GM13977 (cell line): ENCODE measurements around the gene CACNA1C.

Experiments used
- DNase-seq: peaks from one replicate; pipeline ENCODE4 v3.0.0; 2012; ENCODE audit warnings: low spot score
- CTCF ChIP-seq: IDR thresholded peaks from 2 replicates; pipeline ENCODE4 v1.5.1; 2012; ENCODE audit warnings: mild to moderate bottlenecking, control low read depth; ENCODE audit not compliant: insufficient read depth; ENCODE audit errors: extremely low read depth, missing control alignments
- in situ Hi-C: fragments of 300-500 bp; cut with MboI; formaldehyde crosslinking; loops from one replicate; pipeline ENCODE4 v1.12.0; 2022; ENCODE audit warnings: low sequenced_read_pairs, low pct_unique_long_range_greater_than_20kb, mixed read lengths, inconsistent platforms; ENCODE audit not compliant: unreplicated experiment

The CACNA1C gene

GRCh38 chr12:2633825-2634200 is 581.0 kb downstream of the CACNA1C start:
- TF ChIP-seq CTCF, result no peak

DNA sequence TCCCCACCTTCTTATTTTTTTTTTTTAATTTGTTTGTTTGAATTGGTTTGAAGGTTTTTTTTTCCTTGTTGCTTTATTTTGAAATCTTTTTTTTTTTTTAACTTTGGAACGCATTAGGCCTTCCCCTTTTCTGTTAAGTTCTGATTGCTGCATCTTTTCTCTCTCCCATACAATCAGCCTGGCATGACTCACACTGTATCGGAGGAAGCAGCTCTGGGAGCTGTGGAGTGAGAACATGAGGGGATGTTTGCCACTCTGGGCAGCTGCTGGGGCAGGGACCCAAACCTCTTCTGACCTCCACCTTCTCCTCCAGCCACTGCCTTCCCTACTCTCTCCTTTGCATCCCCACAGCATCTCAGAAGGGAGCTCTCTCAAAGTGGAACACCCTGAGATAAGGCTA is 581.7 kb downstream of the CACNA1C start:
- TF ChIP-seq CTCF, result no peak
- in situ Hi-C loops, result no loop called here
- no peak for DNase-seq

More at GRCh38 chr12:2633825-2634200, 581.0 kb downstream of the CACNA1C start:
- no peak for DNase-seq
- in situ Hi-C loops, result no loop called here

DNA sequence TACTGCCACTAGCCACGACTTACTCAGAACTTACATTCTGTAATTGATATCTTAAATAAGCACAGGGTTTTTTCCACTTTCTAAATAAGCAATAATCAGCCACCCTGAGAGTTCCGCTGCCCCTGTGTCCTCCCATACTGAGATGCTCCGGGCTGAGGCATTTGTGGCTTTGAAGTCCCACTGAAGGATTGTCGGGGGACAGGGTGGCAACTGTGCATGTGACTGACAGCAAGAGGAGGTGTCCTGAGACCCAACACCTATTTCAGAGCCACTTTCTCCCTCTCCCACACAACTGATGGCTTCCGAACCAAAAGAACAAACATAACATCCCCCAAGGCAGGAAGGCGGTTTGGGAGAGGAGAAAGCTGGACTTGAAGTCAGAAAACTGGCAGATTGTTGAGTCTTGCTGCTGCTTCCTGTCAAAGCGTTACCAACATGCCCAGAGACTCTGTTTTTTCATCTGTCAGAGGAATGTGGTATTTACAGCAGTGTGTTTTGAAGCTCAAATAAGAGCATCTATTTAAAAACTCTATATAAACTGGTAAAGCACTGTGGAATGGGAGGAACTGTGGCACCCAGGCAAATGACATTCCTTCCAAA is 584.1 kb downstream of the CACNA1C start:
- no peak for DNase-seq
- no peak for TF ChIP-seq CTCF
- in situ Hi-C loops, result no loop called here

- DNase-seq, result no peak
- no peak for TF ChIP-seq CTCF
- in situ Hi-C loops, result no loop called here
These were observed 584.6 kb downstream of the CACNA1C start for GRCh38 chr12:2637371-2637770.

- no peak for TF ChIP-seq CTCF
- in situ Hi-C loops, result no loop called here
- no peak for DNase-seq
These were observed 585.7 kb downstream of the CACNA1C start for GRCh38 chr12:2638273-2639019.

DNA sequence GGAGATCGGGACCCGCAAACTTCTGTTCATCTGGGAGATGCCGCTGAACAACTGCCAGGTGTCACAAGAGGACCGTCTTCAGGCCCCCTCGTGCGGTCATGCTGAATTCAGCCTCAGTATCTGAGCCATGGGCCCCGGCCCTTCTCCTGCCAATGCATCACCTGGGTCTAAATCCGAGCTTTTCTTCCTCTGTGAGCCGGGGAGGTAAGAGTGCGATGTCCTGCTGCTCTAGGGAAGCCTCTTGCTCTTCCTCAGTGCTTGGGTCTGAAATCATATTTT is 586.2 kb downstream of the CACNA1C start:
- in situ Hi-C loops, result no loop called here
- no peak for TF ChIP-seq CTCF
- no peak for DNase-seq

DNA sequence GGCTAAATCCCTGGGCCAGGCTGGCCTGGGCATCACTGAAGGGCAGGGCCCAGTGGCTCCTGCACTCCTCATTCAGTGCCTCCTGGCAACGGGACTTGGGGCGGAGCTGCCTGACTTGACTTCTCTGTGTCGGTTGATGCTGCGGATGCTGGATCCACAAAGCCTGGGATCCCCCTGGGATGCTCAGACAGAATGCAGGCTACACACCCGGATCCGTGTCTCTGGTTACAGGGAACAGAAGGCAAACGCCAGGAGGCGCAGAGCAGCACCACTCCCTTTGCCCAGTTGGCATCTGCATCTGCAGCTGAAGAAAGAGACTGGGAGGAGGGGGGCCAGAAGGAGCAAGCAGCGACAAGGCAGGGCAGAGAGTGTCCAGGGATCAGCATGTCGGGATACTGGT is 587.5 kb downstream of the CACNA1C start:
- DNase-seq, result no peak
- in situ Hi-C loops, result no loop called here
- TF ChIP-seq CTCF, result no peak
